GM12874 (cell line): Measurements from ENCODE around the gene L3MBTL4.

Experiments
- CTCF ChIP-seq: IDR thresholded peaks from 2 replicates; pipeline ENCODE4 v1.5.1; 2011; ENCODE audit warnings: low read depth, mild to moderate bottlenecking, control low read depth, low read length, moderate library complexity; ENCODE audit not compliant: insufficient read depth

Gene L3MBTL4

GRCh38 chr18:6413579-6414117 is 1.1 kb downstream of the L3MBTL4 start:
- TF ChIP-seq CTCF, result no peak

- TF ChIP-seq CTCF, result no peak
These were observed 1.7 kb downstream of the L3MBTL4 start for GRCh38 chr18:6412933-6413472.

- no peak for TF ChIP-seq CTCF
These were observed 3.3 kb downstream of the L3MBTL4 start for GRCh38 chr18:6411382-6411781.

GRCh38 chr18:6409933-6410332 is 4.8 kb downstream of the L3MBTL4 start:
- TF ChIP-seq CTCF, result no peak

- TF ChIP-seq CTCF, result no peak
These were observed 7.7 kb downstream of the L3MBTL4 start for GRCh38 chr18:6406910-6407470.

GRCh38 chr18:6406075-6406909 is 8.4 kb downstream of the L3MBTL4 start:
- TF ChIP-seq CTCF, result no peak

GRCh38 chr18:6405237-6406074 is 9.3 kb downstream of the L3MBTL4 start:
- TF ChIP-seq CTCF, result no peak
